A673 (cell line): ENCODE measurements around the gene IL19. TPM values are rescaled to one million over a fixed set of nuclear protein-coding genes. Genes with fewer than 3 reads are reported as not detected.

Experiments
- BruUV-seq: library from RNA; stranded (reverse); fragments of 400-500 nt; replicated peaks from 2 replicates; lab custom pipeline; 2021; lab: Mats Ljungman, UMichigan
- CTCF ChIA-PET: fragments of 300-600 bp; sonication (Branson Sonifier 250); formaldehyde crosslinking; loops from one replicate; lab custom pipeline; 2022; ENCODE audit warnings: antibody characterized with exemption; lab: Charles Lee
- POLR2A ChIA-PET: fragments of 300-600 bp; sonication (Branson Sonifier 250); formaldehyde crosslinking; loops from one replicate; lab custom pipeline; 2022; ENCODE audit warnings: antibody characterized with exemption; ENCODE audit not compliant: low non-redundant PET; lab: Charles Lee
- DNase-seq: peaks from one replicate; pipeline ENCODE4 v3.0.0-alpha.2; 2015; ENCODE audit warnings: low spot score
- H3K27ac ChIP-seq: fragments of 200-600 bp; sonication (generic); 2 replicates; pipeline ENCODE4 v1.5.1; 2016; ENCODE audit warnings: mixed run types, low read depth, mild to moderate bottlenecking, mixed read lengths, antibody characterized with exemption, low read length; ENCODE audit not compliant: poor library complexity, severe bottlenecking
- H3K27me3 ChIP-seq: fragments of 200-600 bp; sonication (generic); replicated peaks from 2 replicates; pipeline ENCODE4 v1.6.1; 2017; ENCODE audit warnings: mixed run types, low read depth, mild to moderate bottlenecking, mixed read lengths, antibody characterized with exemption, low read length; ENCODE audit not compliant: insufficient read depth, poor library complexity
- H3K36me3 ChIP-seq: fragments of 200-600 bp; sonication (generic); 2 replicates; pipeline ENCODE4 v1.6.1; 2016; ENCODE audit warnings: mixed run types, mild to moderate bottlenecking, mixed read lengths, antibody characterized with exemption, low read length; ENCODE audit not compliant: insufficient read depth, poor library complexity, severe bottlenecking
- H3K4me1 ChIP-seq: fragments of 200-600 bp; sonication (generic); 2 replicates; pipeline ENCODE4 v1.6.1; 2017; ENCODE audit warnings: mixed run types, mild to moderate bottlenecking, mixed read lengths, antibody characterized with exemption, low read length; ENCODE audit not compliant: insufficient read depth, poor library complexity, severe bottlenecking
- H3K4me3 ChIP-seq: fragments of 200-600 bp; sonication (generic); 2 replicates; pipeline ENCODE4 v1.5.1; 2016; ENCODE audit warnings: low read depth, mixed run types, mild to moderate bottlenecking, mixed read lengths, low read length; ENCODE audit not compliant: poor library complexity, severe bottlenecking
- H3K9me3 ChIP-seq: fragments of 200-600 bp; sonication (generic); 2 replicates; pipeline ENCODE4 v1.6.1; 2016; ENCODE audit warnings: mixed run types, low read depth, mild to moderate bottlenecking, mixed read lengths, antibody characterized with exemption, low read length; ENCODE audit not compliant: poor library complexity, severe bottlenecking
- EZH2 ChIP-seq: fragments of 200-600 bp; sonication (generic); IDR thresholded peaks from 2 replicates; pipeline ENCODE4 v1.6.1; 2017; ENCODE audit warnings: borderline replicate concordance, low read depth, mild to moderate bottlenecking, mixed read lengths, antibody characterized with exemption, low read length; ENCODE audit not compliant: poor library complexity, severe bottlenecking
- intact Hi-C: fragments of 100-400 bp; cut with micrococcal nuclease; formaldehyde crosslinking; loops from one replicate; pipeline ENCODE4 v1.10.0; 2022; ENCODE audit not compliant: unreplicated experiment
- total RNA-seq: library from RNA; stranded (reverse); gene quantifications from 2 replicates; pipeline ENCODE4 v1.2.3, GENCODE V29; 2021
- TF ChIP-seq, protein P1 (sequence below): fragments of 300-800, 200-600 bp; sonication (generic); conservative IDR thresholded peaks from 2 replicates; pipeline ENCODE4 v1.5.1; 2017; ENCODE audit warnings: low read depth, mild to moderate bottlenecking, antibody characterized with exemption, low read length, moderate library complexity, mixed read lengths

IL19 gene
- total RNA-seq, 1 experiment from 2014 or later, result not detected

DNA sequence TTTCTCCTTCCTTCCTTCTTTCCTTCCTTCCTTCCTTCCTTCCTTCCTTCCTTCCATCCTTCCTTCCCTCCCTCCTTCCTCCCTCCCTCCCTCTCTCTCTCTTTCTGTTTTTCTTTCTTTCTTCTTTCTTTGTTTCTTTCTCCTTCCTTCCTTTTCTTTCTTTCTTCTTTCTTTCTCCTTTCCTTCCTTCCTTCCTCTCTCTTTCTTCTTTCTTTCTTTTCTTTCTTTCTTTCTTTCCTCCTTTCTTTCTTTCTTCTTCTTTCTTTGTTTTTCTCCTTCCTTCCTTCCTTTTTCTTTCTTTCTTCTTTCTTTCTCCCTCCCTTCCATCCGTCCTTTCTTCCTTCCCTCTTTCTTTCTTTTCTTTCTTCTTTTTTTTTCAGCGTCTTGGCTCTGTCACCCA lies 18.1 kb upstream of the IL19 start:
- Histone ChIP-seq H3K27ac (no peak overlapping the region), H3K27me3 (no peaks in the 10 kb centered on the region), H3K9me3 (no peaks in the 10 kb centered on the region), H3K36me3 (no peaks in the 10 kb centered on the region), H3K4me3 (no peak overlapping the region), H3K4me1 (no peaks in the 10 kb centered on the region)
- ChIA-PET CTCF (no interaction called here), POLR2A (no interaction called here)
- BruUV-seq, result no TSS peak
- no peak for TF ChIP-seq EZH2
- TF ChIP-seq, protein P1, sequence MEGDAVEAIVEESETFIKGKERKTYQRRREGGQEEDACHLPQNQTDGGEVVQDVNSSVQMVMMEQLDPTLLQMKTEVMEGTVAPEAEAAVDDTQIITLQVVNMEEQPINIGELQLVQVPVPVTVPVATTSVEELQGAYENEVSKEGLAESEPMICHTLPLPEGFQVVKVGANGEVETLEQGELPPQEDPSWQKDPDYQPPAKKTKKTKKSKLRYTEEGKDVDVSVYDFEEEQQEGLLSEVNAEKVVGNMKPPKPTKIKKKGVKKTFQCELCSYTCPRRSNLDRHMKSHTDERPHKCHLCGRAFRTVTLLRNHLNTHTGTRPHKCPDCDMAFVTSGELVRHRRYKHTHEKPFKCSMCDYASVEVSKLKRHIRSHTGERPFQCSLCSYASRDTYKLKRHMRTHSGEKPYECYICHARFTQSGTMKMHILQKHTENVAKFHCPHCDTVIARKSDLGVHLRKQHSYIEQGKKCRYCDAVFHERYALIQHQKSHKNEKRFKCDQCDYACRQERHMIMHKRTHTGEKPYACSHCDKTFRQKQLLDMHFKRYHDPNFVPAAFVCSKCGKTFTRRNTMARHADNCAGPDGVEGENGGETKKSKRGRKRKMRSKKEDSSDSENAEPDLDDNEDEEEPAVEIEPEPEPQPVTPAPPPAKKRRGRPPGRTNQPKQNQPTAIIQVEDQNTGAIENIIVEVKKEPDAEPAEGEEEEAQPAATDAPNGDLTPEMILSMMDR, result no peak
- no peak for DNase-seq
- intact Hi-C loops, result no loop called here

DNA sequence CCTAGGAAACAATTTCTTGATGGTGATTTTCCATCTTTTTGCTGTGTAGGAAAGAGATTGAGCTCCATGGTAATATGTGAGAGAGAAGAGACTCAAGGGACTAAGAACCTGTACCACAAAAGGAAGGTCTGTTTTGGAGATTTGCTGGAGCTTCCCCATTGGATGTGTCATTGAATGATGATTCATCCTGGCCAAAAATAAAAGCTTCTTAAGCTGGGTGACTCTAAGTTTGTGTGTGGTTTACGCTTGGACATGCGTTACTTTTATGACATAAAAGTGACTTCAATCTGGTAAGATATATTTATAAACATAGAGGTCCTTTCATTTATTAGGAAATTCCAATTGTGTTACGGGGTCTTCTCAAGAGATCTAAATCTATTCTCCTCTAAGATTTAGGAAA lies 17.4 kb upstream of the IL19 start:
- no peak for TF ChIP-seq EZH2
- TF ChIP-seq, protein P1, result no peak
- POLR2A ChIA-PET, result no interaction called here
- no peaks in the 10 kb centered on the region for H3K4me1 ChIP-seq
- intact Hi-C loops, result no loop called here
- no TSS peak for BruUV-seq
- no peak overlapping the region for H3K4me3 ChIP-seq
- CTCF ChIA-PET, result no interaction called here
- H3K36me3 ChIP-seq, result no peaks in the 10 kb centered on the region
- no peak for DNase-seq
- no peaks in the 10 kb centered on the region for H3K27me3 ChIP-seq
- H3K27ac ChIP-seq, result no peak overlapping the region
- H3K9me3 ChIP-seq, result no peaks in the 10 kb centered on the region

DNA sequence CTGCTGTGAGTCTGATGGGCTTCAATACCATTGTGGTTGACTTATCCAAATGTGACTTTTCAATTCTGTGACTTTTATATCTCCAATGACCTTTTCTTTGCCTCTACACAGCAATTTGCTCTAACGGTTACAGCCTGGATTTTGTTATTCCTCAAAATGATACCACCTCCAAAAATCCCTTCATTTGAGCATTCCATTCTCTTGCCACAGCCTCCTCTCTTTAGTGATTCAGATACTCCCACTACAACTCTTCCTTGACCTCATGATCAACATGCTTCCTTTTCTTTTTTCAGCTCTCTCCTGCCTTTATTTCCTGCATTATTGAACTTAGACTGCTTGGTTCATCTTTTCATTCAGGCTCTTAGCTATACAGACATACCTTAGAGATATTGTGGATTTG lies 16.6 kb upstream of the IL19 start:
- intact Hi-C loops, result no loop called here

More for the DNA sequence above, 16.6 kb upstream of the IL19 start:
- ChIA-PET CTCF (no interaction called here), POLR2A (no interaction called here)
- Histone ChIP-seq H3K27ac (no peak overlapping the region), H3K9me3 (no peaks in the 10 kb centered on the region), H3K36me3 (no peaks in the 10 kb centered on the region), H3K4me3 (no peak overlapping the region), H3K4me1 (no peaks in the 10 kb centered on the region), H3K27me3 (no peaks in the 10 kb centered on the region)
- DNase-seq, result no peak
- TF ChIP-seq EZH2, result no peak
- TF ChIP-seq, protein P1, result no peak
- no TSS peak for BruUV-seq
